HG02973 (cell line): ENCODE results near the gene BRCA1.

Source experiments
- ATAC-seq: cut with Tn5 transposase; IDR thresholded peaks from one replicate; pipeline ENCODE4 v1.9.1; 2021; ENCODE audit warnings: moderate library complexity; ENCODE audit not compliant: unreplicated experiment

The BRCA1 gene

GRCh38 chr17:43025766-43026537 is 99.2 kb downstream of the BRCA1 start:
- no peak for ATAC-seq

GRCh38 chr17:43025290-43025657 is 99.9 kb downstream of the BRCA1 start:
- no peak for ATAC-seq

- no peak for ATAC-seq
Observed at GRCh38 chr17:43024407-43025289, 100.5 kb downstream of the BRCA1 start, which contains the start of gene RND2. Gene RND2 (plus strand): TSS chr17:43025231. CDS start chr17:43025348, 117 bp downstream.

GRCh38 chr17:43021741-43022512 is 103.2 kb downstream of the BRCA1 start, which contains the start of gene VAT1:
Gene VAT1 (minus strand): TSS chr17:43022385. CDS start chr17:43022322, 63 bp downstream.
- ATAC-seq, result no peak

GRCh38 chr17:43020789-43021740 is 104.1 kb downstream of the BRCA1 start:
- ATAC-seq, result no peak

- ATAC-seq, result no peak
Observed at GRCh38 chr17:43020030-43020621, 105.0 kb downstream of the BRCA1 start.

GRCh38 chr17:43019418-43019817 is 105.7 kb downstream of the BRCA1 start:
- ATAC-seq, result no peak

- ATAC-seq, result no peak
Observed at GRCh38 chr17:43018932-43019331, 106.2 kb downstream of the BRCA1 start.

GRCh38 chr17:43018008-43018853 is 106.9 kb downstream of the BRCA1 start:
- no peak for ATAC-seq

- no peak for ATAC-seq
Observed at GRCh38 chr17:43016216-43016615, 108.9 kb downstream of the BRCA1 start.

- ATAC-seq, result no peak
Observed at GRCh38 chr17:43015579-43015978, 109.6 kb downstream of the BRCA1 start.

GRCh38 chr17:43014649-43015542 is 110.3 kb downstream of the BRCA1 start:
- no peak for ATAC-seq

- ATAC-seq, result no peak
Observed at GRCh38 chr17:43014020-43014648, 111.0 kb downstream of the BRCA1 start.

GRCh38 chr17:43013296-43013695 is 111.9 kb downstream of the BRCA1 start:
- no peak for ATAC-seq

- ATAC-seq, result no peak
Observed at GRCh38 chr17:43011728-43012472, 113.3 kb downstream of the BRCA1 start.

GRCh38 chr17:43010667-43011308 is 114.4 kb downstream of the BRCA1 start:
- no peak for ATAC-seq
